Effector memory CD8-positive, alpha-beta T cell (primary cell): Measurements from ENCODE around the gene NFIX.
A peak's percentile ranks its signal among the peaks of the same experiment; 100 is the strongest.

ENCODE experiments used
- ATAC-seq: fragments of 150-1000 bp; cut with Tn5 transposase; replicated peaks from 2 replicates; pipeline ENCODE4 v1.10.0; 2021; ENCODE audit warnings: mild to moderate bottlenecking, moderate library complexity
- DNase-seq, 3 experiments: peaks; one replicate each; pipeline ENCODE4 v3.0.0; 2021
- H3K27ac Mint-ChIP-seq, 2 donors: one replicate each; pipeline ENCODE4 v1.8.0; 2022; ENCODE audit warnings: mild to moderate bottlenecking in 2 of 2, mixed read lengths in 2 of 2, moderate library complexity in 2 of 2
- H3K27me3 Mint-ChIP-seq, 2 donors: one replicate each; pipeline ENCODE4 v1.8.0; 2022; ENCODE audit warnings: mixed read lengths in 2 of 2
- H3K36me3 Mint-ChIP-seq: one replicate; pipeline ENCODE4 v1.8.0; 2022; ENCODE audit warnings: mild to moderate bottlenecking, moderate library complexity, mixed read lengths; ENCODE audit not compliant: insufficient read depth
- H3K4me1 Mint-ChIP-seq, 2 donors: one replicate each; pipeline ENCODE4 v1.8.0; 2022; ENCODE audit warnings: low read depth in 2 of 2, mixed read lengths in 2 of 2
- H3K4me3 Mint-ChIP-seq, 2 donors: one replicate each; pipeline ENCODE4 v1.8.0; 2022; ENCODE audit warnings: mild to moderate bottlenecking in 2 of 2, mixed read lengths in 2 of 2, moderate library complexity in 2 of 2
- H3K9me3 Mint-ChIP-seq, 2 donors: one replicate each; pipeline ENCODE4 v1.8.0; 2022; ENCODE audit warnings: mixed read lengths in 2 of 2

Gene NFIX

DNA sequence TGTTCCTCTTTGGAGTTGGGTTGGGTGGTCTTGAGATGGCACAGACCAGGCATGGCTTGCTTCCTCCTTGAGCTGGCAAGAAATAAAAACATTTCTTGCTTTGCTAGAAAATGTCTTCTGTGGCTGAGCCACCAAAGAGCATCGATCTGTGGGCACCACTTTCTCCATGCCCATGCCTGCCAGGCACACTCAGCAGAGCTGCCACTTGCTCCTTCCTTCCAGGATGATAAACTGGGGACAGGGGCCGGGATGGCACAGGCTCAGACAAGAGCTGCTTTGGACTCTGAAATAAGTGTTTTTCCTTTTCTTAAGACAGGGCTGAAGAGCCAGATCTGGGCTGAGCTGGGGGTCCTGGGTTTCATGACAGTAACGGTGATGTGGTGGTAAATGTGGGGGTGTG, 32.8 kb downstream of the NFIX start:
- ATAC-seq (no peak), DNase-seq (no peak)
- no peaks in the 10 kb centered on the region for H3K9me3 Mint-ChIP-seq
- H3K27ac Mint-ChIP-seq, result no peak overlapping the region
- no peak overlapping the region for H3K4me3 Mint-ChIP-seq
- H3K36me3 Mint-ChIP-seq, result no peaks in the 10 kb centered on the region
- H3K4me1 Mint-ChIP-seq, result peaks cover 12 to 15% of the 10 kb centered on the region in 2 donors
- peaks cover 32 to 87% of the 10 kb centered on the region in 2 donors for H3K27me3 Mint-ChIP-seq

DNA sequence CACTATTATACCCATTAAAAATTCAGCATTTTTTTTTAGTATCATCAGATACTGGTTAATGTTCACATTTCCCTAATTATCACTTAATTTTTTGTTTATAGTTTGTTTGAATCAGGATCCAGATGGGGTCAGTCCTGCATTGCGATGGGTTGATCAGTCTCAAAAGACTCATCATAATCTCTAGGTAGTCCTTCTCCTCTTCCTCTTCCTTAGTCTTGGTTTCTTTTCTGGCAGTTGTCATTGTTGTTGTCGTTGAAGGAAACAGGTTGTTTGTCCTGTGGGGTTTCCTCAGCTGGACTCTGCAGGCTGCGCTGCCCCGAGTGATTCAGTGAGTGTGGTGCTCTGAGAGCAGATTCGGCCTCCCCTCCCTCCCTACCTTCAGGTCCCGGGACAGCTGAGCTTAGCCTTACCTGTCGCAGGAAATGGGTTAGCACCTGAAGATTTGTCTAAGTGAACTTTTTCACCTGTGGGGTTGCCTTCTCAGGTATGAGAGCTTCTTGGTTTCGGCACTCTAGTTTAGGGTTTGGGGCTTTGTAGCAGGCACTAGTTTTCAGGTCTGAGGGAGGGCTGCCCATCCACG, 34.1 kb downstream of the NFIX start:
- H3K36me3 Mint-ChIP-seq, result no peaks in the 10 kb centered on the region
- no peak overlapping the region for H3K27ac Mint-ChIP-seq
- peaks cover 27 to 87% of the 10 kb centered on the region in 2 donors for H3K27me3 Mint-ChIP-seq
- peaks cover 3 to 11% of the 10 kb centered on the region in 2 donors for H3K4me1 Mint-ChIP-seq
- no peak for ATAC-seq
- no peak overlapping the region for H3K4me3 Mint-ChIP-seq
- H3K9me3 Mint-ChIP-seq, result no peaks in the 10 kb centered on the region
- DNase-seq, result no peak

DNA sequence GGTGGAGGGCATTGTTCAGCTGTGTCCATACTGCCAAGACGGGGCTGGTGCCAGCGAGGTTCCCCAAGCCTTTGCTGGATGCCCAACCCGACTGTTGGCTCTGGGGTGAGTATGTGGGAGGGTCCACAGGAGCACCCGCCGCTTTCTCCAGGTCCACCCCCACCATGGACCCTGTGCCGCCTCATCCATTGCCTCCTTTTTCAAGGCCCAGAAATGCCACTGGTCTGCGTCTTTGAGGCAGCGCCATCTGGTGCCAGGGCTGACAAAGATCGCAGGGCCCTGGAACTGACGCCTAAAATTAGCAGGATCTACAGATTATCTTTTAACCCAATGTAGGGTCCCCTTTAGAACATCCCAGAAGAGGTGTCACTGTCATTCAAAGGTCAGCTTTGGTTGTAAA, 34.6 kb downstream of the NFIX start:
- Mint-ChIP-seq H3K9me3 (no peaks in the 10 kb centered on the region), H3K27ac (no peak overlapping the region), H3K27me3 (peaks cover 22 to 87% of the 10 kb centered on the region in 2 donors), H3K4me3 (no peak overlapping the region), H3K4me1 (peaks cover 0 to 7% of the 10 kb centered on the region in 2 donors), H3K36me3 (no peaks in the 10 kb centered on the region)
- no peak for DNase-seq
- no peak for ATAC-seq

DNA sequence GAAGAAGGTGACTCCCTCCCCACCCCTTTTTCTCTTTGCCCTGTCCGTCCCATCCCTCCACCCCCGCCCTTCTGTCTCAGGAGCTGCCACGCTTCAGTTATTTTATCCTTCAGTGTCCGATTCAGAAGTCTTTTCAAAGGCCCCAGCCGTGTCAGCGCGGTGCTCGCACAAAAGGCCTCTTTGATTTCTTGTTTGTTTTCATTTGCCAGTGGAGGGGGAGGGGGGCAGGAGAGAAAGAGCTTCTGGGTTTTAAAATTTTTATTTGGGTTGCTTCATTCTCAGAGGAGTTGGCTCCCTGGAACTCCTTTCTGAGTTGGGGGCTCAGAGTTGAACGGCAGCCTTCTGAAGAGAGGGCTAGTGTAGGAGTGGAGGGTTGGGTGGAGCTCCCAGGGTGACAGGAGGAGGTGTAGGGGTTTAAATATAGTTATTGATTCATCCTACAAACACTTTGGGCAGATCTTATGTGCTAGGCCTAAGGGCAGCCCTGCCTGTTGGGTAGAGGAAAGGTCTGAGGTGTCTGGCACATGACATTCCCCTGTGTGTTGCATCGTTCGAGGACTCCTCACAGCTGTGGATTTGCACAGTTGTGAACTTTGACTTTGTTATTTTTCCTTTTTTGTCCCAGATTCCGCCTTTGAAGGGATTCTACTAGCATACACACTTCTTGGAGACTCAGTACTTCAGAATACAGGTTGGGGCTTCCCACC, 36.8 kb downstream of the NFIX start:
- ATAC-seq (no peak), DNase-seq (no peak)
- H3K4me1 Mint-ChIP-seq, result peaks cover 0 to 5% of the 10 kb centered on the region in 2 donors
- no peaks in the 10 kb centered on the region for H3K36me3 Mint-ChIP-seq
- no peak overlapping the region for H3K27ac Mint-ChIP-seq
- peaks cover 5 to 87% of the 10 kb centered on the region in 2 donors for H3K27me3 Mint-ChIP-seq
- no peak overlapping the region for H3K4me3 Mint-ChIP-seq
- no peaks in the 10 kb centered on the region for H3K9me3 Mint-ChIP-seq

DNA sequence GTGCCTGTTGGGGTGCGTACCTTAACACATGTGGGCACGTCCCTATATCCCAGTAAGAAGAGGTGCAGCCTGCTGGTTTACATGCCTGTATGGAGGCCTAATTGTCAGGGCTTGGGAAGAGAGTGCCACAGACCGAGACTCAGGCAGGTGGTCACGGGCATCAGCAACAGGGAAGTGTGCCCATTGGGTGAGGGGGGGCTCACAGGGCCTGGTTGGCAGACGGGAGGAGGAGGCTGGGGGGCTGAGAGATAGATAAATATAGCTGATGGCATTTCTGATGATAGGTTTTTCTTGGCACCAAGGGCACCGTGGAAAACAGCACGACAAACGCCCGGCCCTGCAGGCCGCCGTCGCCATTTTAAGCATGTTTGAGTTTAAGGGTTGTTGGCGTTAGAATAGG, 37.6 kb downstream of the NFIX start:
- peaks cover 4 to 9% of the 10 kb centered on the region in 2 donors for H3K4me1 Mint-ChIP-seq
- H3K9me3 Mint-ChIP-seq, result no peaks in the 10 kb centered on the region
- H3K27me3 Mint-ChIP-seq, result peaks cover 7 to 87% of the 10 kb centered on the region in 2 donors
- no peaks in the 10 kb centered on the region for H3K36me3 Mint-ChIP-seq
- DNase-seq (no peak), ATAC-seq (no peak)
- H3K27ac Mint-ChIP-seq, result no peak overlapping the region
- no peak overlapping the region for H3K4me3 Mint-ChIP-seq

DNA sequence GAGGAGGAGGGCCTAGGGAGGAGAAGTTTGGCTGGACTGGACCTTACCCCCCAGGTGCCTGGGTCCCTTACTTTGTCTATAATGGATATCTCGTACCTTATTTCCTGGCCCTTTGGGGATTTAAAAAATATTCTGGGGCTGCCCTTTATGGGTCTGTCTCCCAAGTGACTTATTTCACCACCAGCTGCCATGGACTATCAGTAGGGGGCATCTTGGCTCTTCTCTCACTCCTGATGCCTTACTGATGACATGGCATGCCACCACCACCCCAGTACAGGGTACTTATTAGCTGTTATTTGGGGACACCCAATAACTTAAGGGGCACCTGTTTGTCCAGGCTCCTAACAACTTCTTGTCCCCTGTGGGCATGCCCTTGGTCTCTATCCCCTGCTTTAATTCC, 38.0 kb downstream of the NFIX start:
- Mint-ChIP-seq H3K4me1 (peaks cover 4 to 9% of the 10 kb centered on the region in 2 donors), H3K27ac (no peak overlapping the region), H3K9me3 (no peaks in the 10 kb centered on the region), H3K4me3 (no peak overlapping the region), H3K27me3 (peaks cover 7 to 83% of the 10 kb centered on the region in 2 donors), H3K36me3 (no peaks in the 10 kb centered on the region)
- DNase-seq (no peak), ATAC-seq (peak; percentile 43)

DNA sequence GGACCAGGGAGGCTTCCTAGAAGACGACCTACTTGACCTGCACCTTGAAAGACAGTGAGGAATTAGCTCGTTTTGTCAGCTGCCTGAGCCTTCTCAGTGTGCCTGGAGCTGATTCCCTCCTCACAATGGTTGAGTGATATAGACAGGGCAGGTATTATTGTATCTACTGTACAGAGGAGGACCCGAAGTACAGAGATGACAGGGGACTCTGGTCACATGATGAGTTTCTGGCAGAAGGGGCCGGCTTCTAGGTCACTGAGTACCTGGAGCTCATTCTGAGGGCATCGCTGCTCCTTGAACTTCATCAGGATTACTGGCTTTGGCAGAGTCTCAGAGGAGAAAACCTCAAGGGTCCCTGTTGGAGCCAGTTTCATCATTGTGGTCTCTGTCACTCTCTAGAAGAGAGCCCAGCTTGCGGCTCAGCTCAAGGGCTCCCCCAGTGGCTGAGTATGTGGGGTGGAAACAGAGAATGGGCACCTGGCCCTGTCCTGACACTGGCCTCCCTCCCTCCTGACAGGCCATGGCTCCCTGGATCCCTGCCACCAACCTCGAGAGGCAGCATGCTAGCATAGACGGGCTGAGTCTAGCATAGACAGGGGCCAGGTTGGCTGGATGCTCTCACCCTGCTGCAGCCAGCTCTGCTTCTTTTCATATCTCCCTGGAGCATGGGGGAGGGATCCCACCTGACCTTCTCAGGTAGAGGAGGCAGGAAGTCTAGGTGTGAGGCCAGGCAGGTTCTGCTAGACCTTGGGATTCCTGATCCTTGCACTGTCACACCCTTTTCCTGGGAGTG, 38.7 kb downstream of the NFIX start:
- no peaks in the 10 kb centered on the region for H3K36me3 Mint-ChIP-seq
- DNase-seq (peak; percentile 49 to 56 (median 50)), ATAC-seq (peak; percentile 90)
- no peaks in the 10 kb centered on the region for H3K9me3 Mint-ChIP-seq
- no peak overlapping the region for H3K4me3 Mint-ChIP-seq
- H3K4me1 Mint-ChIP-seq, result peaks cover 4 to 9% of the 10 kb centered on the region in 2 donors
- peaks cover 7 to 76% of the 10 kb centered on the region in 2 donors for H3K27me3 Mint-ChIP-seq
- H3K27ac Mint-ChIP-seq, result peak overlapping the region in 1 of 2 donors; percentile 19

DNA sequence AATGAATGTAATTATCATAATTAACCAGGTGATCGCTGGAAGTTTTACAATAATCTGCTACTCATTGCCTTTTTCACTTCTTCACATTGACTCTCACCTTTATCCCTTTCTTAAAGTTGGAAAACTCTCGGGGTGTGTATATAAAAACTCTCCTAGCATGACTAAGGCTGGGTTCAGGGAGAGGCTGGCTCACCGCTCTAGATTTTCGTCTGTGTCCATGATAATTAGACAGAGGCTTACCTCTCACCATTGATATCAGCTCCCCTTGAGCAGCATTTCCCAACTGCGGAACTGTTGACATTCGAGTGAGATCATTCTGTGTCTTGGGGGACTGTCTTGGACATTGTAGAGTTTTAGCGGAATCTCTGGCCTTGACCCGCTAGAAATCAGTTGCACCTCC, 39.4 kb downstream of the NFIX start:
- DNase-seq (no peak), ATAC-seq (no peak)
- Mint-ChIP-seq H3K9me3 (no peaks in the 10 kb centered on the region), H3K36me3 (no peaks in the 10 kb centered on the region), H3K27me3 (peaks cover 7 to 69% of the 10 kb centered on the region in 2 donors), H3K4me1 (peaks cover 4 to 9% of the 10 kb centered on the region in 2 donors), H3K4me3 (no peak overlapping the region), H3K27ac (peak overlapping the region in 1 of 2 donors; percentile 19)

DNA sequence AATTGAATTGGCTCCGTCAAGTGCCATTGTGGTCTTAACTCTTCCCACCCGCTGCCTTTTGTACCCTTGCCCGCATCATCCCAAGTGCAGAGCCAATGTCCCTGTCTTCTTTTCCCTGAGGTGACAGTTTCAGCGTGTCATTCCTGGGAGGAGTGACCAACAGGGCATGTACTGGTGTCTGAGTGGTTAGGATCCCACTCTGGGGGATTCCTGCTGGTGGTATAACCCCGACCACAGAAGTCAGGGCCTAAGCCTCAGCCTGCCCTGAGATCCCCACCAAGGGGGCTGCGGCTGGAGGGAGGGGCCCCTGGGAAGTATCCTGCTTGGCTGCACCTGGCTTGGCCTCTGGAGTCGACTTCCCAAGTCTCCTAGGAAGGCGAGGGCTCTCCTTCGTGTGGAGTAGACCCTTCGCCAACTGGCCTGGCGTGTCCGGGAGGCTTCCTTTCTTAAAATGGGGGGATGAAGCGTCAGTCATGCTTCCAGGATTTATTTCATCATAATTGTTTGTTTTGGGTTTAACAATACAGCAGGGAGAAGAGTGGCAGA, 40.6 kb downstream of the NFIX start:
- Mint-ChIP-seq H3K4me1 (peaks cover 4 to 9% of the 10 kb centered on the region in 2 donors), H3K27ac (no peak overlapping the region), H3K27me3 (peaks cover 7 to 57% of the 10 kb centered on the region in 2 donors), H3K9me3 (no peaks in the 10 kb centered on the region), H3K4me3 (no peak overlapping the region), H3K36me3 (no peaks in the 10 kb centered on the region)
- DNase-seq, result no peak
- no peak for ATAC-seq

DNA sequence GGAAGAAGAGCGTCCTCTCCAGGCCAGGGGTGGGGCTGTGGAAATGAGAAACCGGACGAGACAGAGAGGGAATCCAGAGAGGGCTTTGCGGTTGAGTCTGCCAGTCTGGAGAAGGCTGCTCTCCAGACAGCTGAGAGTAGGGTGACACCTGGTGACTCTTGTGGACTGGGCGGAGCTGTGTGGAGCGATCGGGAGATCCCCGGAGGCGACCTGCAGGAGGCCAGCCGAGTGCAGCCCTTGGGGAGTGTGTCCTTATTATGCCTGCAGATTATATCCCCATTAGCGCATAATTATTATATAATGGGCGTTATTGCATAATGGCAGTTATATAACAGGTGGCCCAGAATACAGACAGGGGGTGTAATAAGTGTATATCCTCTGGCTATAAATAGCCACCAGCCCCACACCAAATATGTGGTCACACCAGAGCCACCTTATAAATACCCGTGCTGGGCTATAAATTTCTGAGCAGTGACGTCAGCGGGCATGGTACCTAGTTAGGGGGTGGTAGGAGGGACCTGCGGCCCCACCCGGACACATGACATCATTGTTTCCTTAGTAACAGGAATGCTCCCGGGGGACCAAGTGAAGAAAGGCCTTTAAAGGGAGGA, 41.2 kb downstream of the NFIX start:
- Mint-ChIP-seq H3K27me3 (peaks cover 7 to 57% of the 10 kb centered on the region in 2 donors), H3K9me3 (no peaks in the 10 kb centered on the region), H3K27ac (no peak overlapping the region), H3K36me3 (no peaks in the 10 kb centered on the region), H3K4me1 (peaks cover 4 to 9% of the 10 kb centered on the region in 2 donors), H3K4me3 (no peak overlapping the region)
- DNase-seq (no peak), ATAC-seq (no peak)

DNA sequence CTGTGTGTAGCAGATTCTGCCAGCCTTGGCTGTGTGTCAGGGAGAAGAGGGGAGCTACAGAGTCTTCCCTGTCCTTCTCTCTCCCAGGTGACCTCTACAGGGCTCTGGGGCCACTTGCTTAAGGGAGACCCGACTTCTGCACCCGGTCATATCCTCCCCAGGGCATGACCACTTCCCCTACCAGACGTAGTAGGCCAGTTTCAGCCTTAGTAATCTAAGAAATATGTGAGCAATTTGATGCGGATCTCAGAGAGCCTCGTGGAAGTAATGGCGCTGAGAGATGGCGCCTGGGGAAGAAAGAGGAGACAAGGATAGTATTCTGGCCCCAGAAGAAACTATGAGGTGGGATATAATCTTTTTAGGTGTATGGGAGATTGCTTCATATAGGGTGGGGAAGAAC, 41.9 kb downstream of the NFIX start:
- ATAC-seq (no peak), DNase-seq (no peak)
- H3K4me3 Mint-ChIP-seq, result no peak overlapping the region
- H3K9me3 Mint-ChIP-seq, result no peaks in the 10 kb centered on the region
- peaks cover 7 to 56% of the 10 kb centered on the region in 2 donors for H3K27me3 Mint-ChIP-seq
- H3K36me3 Mint-ChIP-seq, result no peaks in the 10 kb centered on the region
- H3K27ac Mint-ChIP-seq, result no peak overlapping the region
- H3K4me1 Mint-ChIP-seq, result peaks cover 4 to 9% of the 10 kb centered on the region in 2 donors

DNA sequence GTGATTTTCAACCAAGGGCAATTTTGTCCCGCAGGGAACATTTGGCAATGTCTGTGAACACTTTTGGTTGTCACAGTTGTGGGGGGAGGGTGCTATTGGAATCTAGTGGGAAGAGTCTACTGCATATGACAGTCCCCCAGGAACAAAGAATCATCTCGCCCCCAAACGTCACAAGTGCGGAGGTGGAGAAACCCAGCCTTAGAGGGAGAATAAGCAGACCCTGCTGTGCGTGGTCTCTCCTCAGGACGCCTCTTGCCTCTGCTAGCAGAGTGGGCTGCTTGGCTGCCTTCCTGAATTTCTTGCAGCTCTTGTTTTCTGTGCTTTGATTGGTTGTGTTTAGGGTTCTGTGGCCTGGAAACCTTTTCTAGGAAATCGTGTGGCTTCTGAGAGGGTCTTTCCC, 42.5 kb downstream of the NFIX start:
- Mint-ChIP-seq H3K27me3 (peaks cover 7 to 50% of the 10 kb centered on the region in 2 donors), H3K36me3 (no peaks in the 10 kb centered on the region), H3K27ac (no peak overlapping the region), H3K4me3 (no peak overlapping the region), H3K9me3 (no peaks in the 10 kb centered on the region), H3K4me1 (peaks cover 5 to 9% of the 10 kb centered on the region in 2 donors)
- DNase-seq (no peak), ATAC-seq (no peak)
